BLaER1 (cell line): ENCODE data around the gene FAM25A.
"Not testable (repeated sequence)": the region's sequence is repeated elsewhere in the genome, so short reads cannot be mapped to it uniquely, and the experiment has no call there.

Source experiments
- H3K27ac ChIP-seq: shearing (Covaris generic); formaldehyde crosslinking; 2 replicates; pipeline ENCODE4 v1.8.1; 2022
- H3K27me3 ChIP-seq: shearing (Covaris generic); formaldehyde crosslinking; 2 replicates; pipeline ENCODE4 v1.8.1; 2022
- H3K36me3 ChIP-seq: shearing (Covaris generic); formaldehyde crosslinking; 2 replicates; pipeline ENCODE4 v1.8.1; 2022
- H3K4me1 ChIP-seq: shearing (Covaris generic); formaldehyde crosslinking; 2 replicates; pipeline ENCODE4 v1.8.1; 2022
- H3K4me2 ChIP-seq: shearing (Covaris generic); formaldehyde crosslinking; 2 replicates; pipeline ENCODE4 v1.8.1; 2022
- H3K4me3 ChIP-seq: shearing (Covaris generic); formaldehyde crosslinking; 2 replicates; pipeline ENCODE4 v1.8.1; 2022
- H3K9ac ChIP-seq: shearing (Covaris generic); formaldehyde crosslinking; 2 replicates; pipeline ENCODE4 v1.8.1; 2022
- H3K9me3 ChIP-seq: shearing (Covaris generic); formaldehyde crosslinking; 2 replicates; pipeline ENCODE4 v1.8.1; 2022
- H4K20me1 ChIP-seq: shearing (Covaris generic); formaldehyde crosslinking; 2 replicates; pipeline ENCODE4 v1.8.1; 2022
- Cebpa-rat ChIP-seq: shearing (Covaris generic); IDR thresholded peaks from 2 replicates; pipeline ENCODE4 v1.8.1; 2022

Gene FAM25A

GRCh38 chr10:86981716-86982115 lies 38.4 kb upstream of the FAM25A start:
- no peaks in the 10 kb centered on the region for H3K27me3 ChIP-seq
- no peaks in the 10 kb centered on the region for H3K9me3 ChIP-seq
- H3K4me3 ChIP-seq: no peak overlapping the region
- H3K27ac ChIP-seq: no peak overlapping the region
- no peaks in the 10 kb centered on the region for H3K36me3 ChIP-seq
- no peaks in the 10 kb centered on the region for H4K20me1 ChIP-seq
- TF ChIP-seq Cebpa-rat: no peak
- peaks cover 7% of the 10 kb centered on the region; the same call in 1 of the 2 replicates for H3K4me1 ChIP-seq
- no peak overlapping the region for H3K4me2 ChIP-seq
- no peak overlapping the region for H3K9ac ChIP-seq

- H3K9ac ChIP-seq, H3K27me3 ChIP-seq, H3K4me1 ChIP-seq, H3K4me2 ChIP-seq, H3K9me3 ChIP-seq, H4K20me1 ChIP-seq, H3K4me3 ChIP-seq, H3K36me3 ChIP-seq, H3K27ac ChIP-seq: not testable (repeated sequence)
Measured at GRCh38 chr10:86984498-86984897, 35.6 kb upstream of the FAM25A start.

- Histone ChIP-seq H3K9ac (no peak overlapping the region), H3K4me1 (no peaks in the 10 kb centered on the region), H3K27me3 (no peaks in the 10 kb centered on the region), H3K4me2 (no peak overlapping the region), H4K20me1 (no peaks in the 10 kb centered on the region), H3K36me3 (no peaks in the 10 kb centered on the region), H3K4me3 (no peak overlapping the region), H3K27ac (no peak overlapping the region), H3K9me3 (no peaks in the 10 kb centered on the region)
- TF ChIP-seq Cebpa-rat: no peak
Measured at GRCh38 chr10:86988520-86988919, 31.6 kb upstream of the FAM25A start.

GRCh38 chr10:86991362-86991761 lies 28.7 kb upstream of the FAM25A start:
- H3K9ac ChIP-seq, H3K36me3 ChIP-seq, H3K27ac ChIP-seq, H3K4me1 ChIP-seq, H3K9me3 ChIP-seq, H3K4me3 ChIP-seq, H4K20me1 ChIP-seq, H3K4me2 ChIP-seq, H3K27me3 ChIP-seq: not testable (repeated sequence)

- no peak for TF ChIP-seq Cebpa-rat
- no peak overlapping the region for H3K4me3 ChIP-seq
- H3K27ac ChIP-seq: no peak overlapping the region
- H3K36me3 ChIP-seq: no peaks in the 10 kb centered on the region
- H3K27me3 ChIP-seq: no peaks in the 10 kb centered on the region
- H4K20me1 ChIP-seq: no peaks in the 10 kb centered on the region
- H3K9me3 ChIP-seq: no peaks in the 10 kb centered on the region
- H3K9ac ChIP-seq: no peak overlapping the region
- no peaks in the 10 kb centered on the region for H3K4me1 ChIP-seq
- H3K4me2 ChIP-seq: no peak overlapping the region
Measured at GRCh38 chr10:86992456-86992855, 27.6 kb upstream of the FAM25A start.

- H3K4me1 ChIP-seq: no peaks in the 10 kb centered on the region
- H4K20me1 ChIP-seq: no peaks in the 10 kb centered on the region
- no peak overlapping the region for H3K4me3 ChIP-seq
- H3K27ac ChIP-seq: no peak overlapping the region
- no peaks in the 10 kb centered on the region for H3K36me3 ChIP-seq
- no peaks in the 10 kb centered on the region for H3K27me3 ChIP-seq
- H3K9ac ChIP-seq: no peak overlapping the region
- no peaks in the 10 kb centered on the region for H3K9me3 ChIP-seq
- TF ChIP-seq Cebpa-rat: no peak
- H3K4me2 ChIP-seq: no peak overlapping the region
Measured at GRCh38 chr10:86992929-86993328, 27.2 kb upstream of the FAM25A start.

- not testable (repeated sequence) for H3K9ac ChIP-seq, H3K9me3 ChIP-seq, H3K4me3 ChIP-seq, H3K27me3 ChIP-seq, H3K27ac ChIP-seq, H3K4me1 ChIP-seq, H3K36me3 ChIP-seq, H3K4me2 ChIP-seq, H4K20me1 ChIP-seq
Measured at GRCh38 chr10:86999802-87000403, 20.2 kb upstream of the FAM25A start.

- Histone ChIP-seq H4K20me1 (no peaks in the 10 kb centered on the region), H3K27me3 (no peaks in the 10 kb centered on the region), H3K9ac (no peak overlapping the region), H3K4me2 (no peak overlapping the region), H3K4me1 (no peaks in the 10 kb centered on the region), H3K27ac (no peak overlapping the region), H3K36me3 (no peaks in the 10 kb centered on the region), H3K4me3 (no peak overlapping the region), H3K9me3 (no peaks in the 10 kb centered on the region)
- TF ChIP-seq Cebpa-rat: no peak
Measured at GRCh38 chr10:87000491-87000890, 19.6 kb upstream of the FAM25A start.

- not testable (repeated sequence) for H3K4me3 ChIP-seq, H4K20me1 ChIP-seq, H3K27me3 ChIP-seq, H3K36me3 ChIP-seq, H3K27ac ChIP-seq, H3K4me1 ChIP-seq, H3K9ac ChIP-seq, H3K4me2 ChIP-seq, H3K9me3 ChIP-seq
Measured at GRCh38 chr10:87007124-87007523, 13.0 kb upstream of the FAM25A start.

GRCh38 chr10:87007674-87008073 lies 12.4 kb upstream of the FAM25A start:
- H3K4me2 ChIP-seq, H4K20me1 ChIP-seq, H3K27ac ChIP-seq, H3K36me3 ChIP-seq, H3K27me3 ChIP-seq, H3K4me1 ChIP-seq, H3K4me3 ChIP-seq, H3K9me3 ChIP-seq, H3K9ac ChIP-seq: not testable (repeated sequence)

GRCh38 chr10:87008303-87008702 lies 11.8 kb upstream of the FAM25A start:
- H3K4me3 ChIP-seq, H3K9ac ChIP-seq, H3K4me1 ChIP-seq, H3K27ac ChIP-seq, H4K20me1 ChIP-seq, H3K27me3 ChIP-seq, H3K9me3 ChIP-seq, H3K4me2 ChIP-seq, H3K36me3 ChIP-seq: not testable (repeated sequence)

GRCh38 chr10:87009134-87009696 lies 10.9 kb upstream of the FAM25A start:
- not testable (repeated sequence) for H3K27me3 ChIP-seq, H3K4me3 ChIP-seq, H3K4me2 ChIP-seq, H3K9me3 ChIP-seq, H4K20me1 ChIP-seq, H3K27ac ChIP-seq, H3K36me3 ChIP-seq, H3K9ac ChIP-seq, H3K4me1 ChIP-seq

- H3K9ac ChIP-seq, H3K27me3 ChIP-seq, H3K27ac ChIP-seq, H3K9me3 ChIP-seq, H3K4me2 ChIP-seq, H3K4me1 ChIP-seq, H3K36me3 ChIP-seq, H4K20me1 ChIP-seq, H3K4me3 ChIP-seq: not testable (repeated sequence)
Measured at GRCh38 chr10:87013528-87013927, 6.6 kb upstream of the FAM25A start.

GRCh38 chr10:87014986-87015716 lies 4.9 kb upstream of the FAM25A start:
- not testable (repeated sequence) for H3K9ac ChIP-seq, H3K4me3 ChIP-seq, H3K4me1 ChIP-seq, H3K27me3 ChIP-seq, H3K27ac ChIP-seq, H3K4me2 ChIP-seq, H4K20me1 ChIP-seq, H3K36me3 ChIP-seq, H3K9me3 ChIP-seq

- H3K4me3 ChIP-seq, H4K20me1 ChIP-seq, H3K9me3 ChIP-seq, H3K36me3 ChIP-seq, H3K9ac ChIP-seq, H3K27me3 ChIP-seq, H3K27ac ChIP-seq, H3K4me2 ChIP-seq, H3K4me1 ChIP-seq: not testable (repeated sequence)
Measured at GRCh38 chr10:87018127-87018526, 2.0 kb upstream of the FAM25A start.
